ENCODE measurements around the gene TRIM24. TPM values are rescaled to one million over a fixed set of nuclear protein-coding genes. Genes with fewer than 3 reads are reported as not detected.

Gene TRIM24
- total and polyA plus RNA-seq, 12 donors: 7.7 to 26.2 (median 18.9) TPM

DNA sequence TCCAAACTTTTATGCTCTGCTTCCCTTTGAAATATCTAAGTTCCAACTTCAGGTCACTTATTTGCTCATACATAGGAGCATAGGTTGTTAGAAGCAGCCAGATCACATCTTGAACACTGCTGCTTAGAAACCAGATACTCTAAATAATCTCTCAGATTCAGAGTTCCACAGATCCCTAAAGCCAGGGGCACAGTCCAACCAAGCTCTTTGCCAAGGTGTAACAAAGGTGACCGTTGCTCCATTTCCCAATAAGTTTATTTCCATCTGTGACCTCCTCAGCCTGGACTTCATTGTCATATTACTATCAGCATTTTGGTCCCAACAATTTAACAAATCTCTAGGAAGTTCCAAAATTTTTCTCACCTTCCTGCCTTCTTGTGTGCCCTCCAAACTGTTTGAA lies 52.8 kb downstream of the TRIM24 start:
- Histone ChIP-seq H3K27ac (no peak overlapping the region), H3K9me3 (peaks cover 0 to 7% (median 0%) of the 10 kb centered on the region in 11 donors), H3K27me3 (no peaks in the 10 kb centered on the region), H3K36me3 (peaks cover 0 to 47% (median 2%) of the 10 kb centered on the region in 9 donors), H3K4me1 (peaks cover 0 to 21% (median 8%) of the 10 kb centered on the region in 9 donors), H3K4me3 (no peak overlapping the region)
- DNase-seq: no peak
- WGBS, 2 donors: 75 to 89% methylated on average over 1 of the region's 1 CpG
- no peak for ATAC-seq
- intact Hi-C loops (cut with DNase I): loop anchor here in 1 of 10 donors (10.0 kb wide), 1 partner anchor 52 kb away; no protein-coding TSS in a partner anchor
- TF ChIP-seq CTCF (IDR thresholded peaks at IDR 0.05): no peak

- no peak for ATAC-seq
- H3K27ac ChIP-seq: no peak overlapping the region
- peaks cover 0 to 48% (median 2%) of the 10 kb centered on the region in 9 donors for H3K36me3 ChIP-seq
- DNase-seq: no peak
- H3K4me3 ChIP-seq: no peak overlapping the region
- peaks cover 0 to 7% (median 0%) of the 10 kb centered on the region in 11 donors for H3K9me3 ChIP-seq
- 90 to 91% methylated on average over 4 of the region's 4 CpGs for WGBS, 2 donors
- intact Hi-C loops (cut with DNase I): loop anchor here in 1 of 10 donors (10.0 kb wide), 1 partner anchor 51 kb away; no protein-coding TSS in a partner anchor
- TF ChIP-seq CTCF (IDR thresholded peaks at IDR 0.05): no peak
- H3K27me3 ChIP-seq: no peaks in the 10 kb centered on the region
- H3K4me1 ChIP-seq: peaks cover 0 to 21% (median 8%) of the 10 kb centered on the region in 9 donors
These were observed 53.3 kb downstream of the TRIM24 start for GRCh38 chr7:138513344-138513871.

GRCh38 chr7:138514044-138514443 lies 54.0 kb downstream of the TRIM24 start:
- Histone ChIP-seq H3K4me1 (peaks cover 0 to 21% (median 8%) of the 10 kb centered on the region in 9 donors), H3K4me3 (no peak overlapping the region), H3K27ac (peak overlapping the region in 1 of 10 donors; percentile 5), H3K36me3 (peaks cover 0 to 54% (median 4%) of the 10 kb centered on the region in 9 donors), H3K9me3 (peaks cover 0 to 7% (median 0%) of the 10 kb centered on the region in 11 donors), H3K27me3 (no peaks in the 10 kb centered on the region)
- intact Hi-C loops (cut with DNase I): loop anchor here in 1 of 10 donors (10.0 kb wide), 1 partner anchor 51 kb away; no protein-coding TSS in a partner anchor
- ATAC-seq: no peak
- no peak for DNase-seq
- WGBS, 2 donors: 19 to 34% methylated on average over 1 of the region's 1 CpG
- TF ChIP-seq CTCF (IDR thresholded peaks at IDR 0.05): no peak

- ATAC-seq (no peak), DNase-seq (no peak)
- intact Hi-C loops (cut with DNase I): loop anchor here in 1 of 10 donors (10.0 kb wide), 1 partner anchor 50 kb away; no protein-coding TSS in a partner anchor
- H3K36me3 ChIP-seq: peaks cover 0 to 65% (median 13%) of the 10 kb centered on the region in 9 donors
- 89 to 92% methylated on average over 7 of the region's 7 CpGs for WGBS, 2 donors
- no peak overlapping the region for H3K4me3 ChIP-seq
- no peak for TF ChIP-seq CTCF (IDR thresholded peaks at IDR 0.05)
- H3K27me3 ChIP-seq: no peaks in the 10 kb centered on the region
- H3K9me3 ChIP-seq: peaks cover 0 to 7% (median 0%) of the 10 kb centered on the region in 11 donors
- H3K27ac ChIP-seq: no peak overlapping the region
- peaks cover 0 to 21% (median 8%) of the 10 kb centered on the region in 9 donors for H3K4me1 ChIP-seq
These were observed 55.0 kb downstream of the TRIM24 start for GRCh38 chr7:138515001-138515528.

All from heart right ventricle (tissue), 16 donors.